PFSK-1 (cell line): ENCODE data around the gene SCNN1B.

Experiments used
- FOXP2 ChIP-seq: optimal IDR thresholded peaks from 2 replicates; pipeline ENCODE3; 2011; ENCODE audit warnings: borderline replicate concordance, control low read depth, inconsistent platforms; ENCODE audit not compliant: insufficient read depth; ENCODE audit errors: extremely low read length, extremely low read depth
- POLR2AphosphoS5 ChIP-seq: IDR thresholded peaks from 2 replicates; pipeline ENCODE4 v1.6.1; 2012; ENCODE audit warnings: low read depth, mild to moderate bottlenecking, control low read depth, low read length, moderate library complexity
- REST ChIP-seq, 2 experiments: IDR thresholded peaks; 2 replicates each; pipeline versions ENCODE4 v1.6.1 to v1.8.0; 2011 to 2012; ENCODE audit warnings: low read depth in 2 of 2, low read length in 2 of 2, control low read depth in 1 of 2, inconsistent platforms in 1 of 2, mild to moderate bottlenecking in 1 of 2, moderate library complexity in 1 of 2; ENCODE audit not compliant: insufficient read depth in 1 of 2
- SIN3A ChIP-seq: IDR thresholded peaks from 2 replicates; pipeline ENCODE4 v1.6.1; 2012; ENCODE audit warnings: mild to moderate bottlenecking, low read length, moderate library complexity, borderline replicate concordance; ENCODE audit not compliant: insufficient read depth
- TAF1 ChIP-seq: IDR thresholded peaks from 2 replicates; pipeline ENCODE4 v1.6.1; 2012; ENCODE audit warnings: low read length, control low read depth, borderline replicate concordance; ENCODE audit not compliant: insufficient read depth

The SCNN1B gene

GRCh38 chr16:23310744-23311143, 8.6 kb downstream of the SCNN1B start:
- TF ChIP-seq POLR2AphosphoS5 (no peak), FOXP2 (no peak), TAF1 (no peak), SIN3A (no peak), REST (IDR thresholded peaks at IDR 0.05; ENCODE audit: insufficient read depth in 1 of 2, low read depth in 2 of 2, low read length in 2 of 2) (no peak)

GRCh38 chr16:23316232-23316631, 14.1 kb downstream of the SCNN1B start:
- no peak for TF ChIP-seq REST (IDR thresholded peaks at IDR 0.05; ENCODE audit: insufficient read depth in 1 of 2, low read depth in 2 of 2, low read length in 2 of 2)
- TF ChIP-seq SIN3A, result no peak
- no peak for TF ChIP-seq FOXP2

GRCh38 chr16:23316634-23317265, 14.6 kb downstream of the SCNN1B start:
- no peak for TF ChIP-seq FOXP2
- no peak for TF ChIP-seq REST (IDR thresholded peaks at IDR 0.05; ENCODE audit: insufficient read depth in 1 of 2, low read depth in 2 of 2, low read length in 2 of 2)
- no peak for TF ChIP-seq TAF1
- no peak for TF ChIP-seq SIN3A
- TF ChIP-seq POLR2AphosphoS5, result no peak

GRCh38 chr16:23317266-23317661, 15.2 kb downstream of the SCNN1B start:
- TF ChIP-seq POLR2AphosphoS5 (no peak), SIN3A (no peak), FOXP2 (no peak), REST (IDR thresholded peaks at IDR 0.05; ENCODE audit: insufficient read depth in 1 of 2, low read depth in 2 of 2, low read length in 2 of 2) (no peak), TAF1 (no peak)

GRCh38 chr16:23317751-23318150, 15.6 kb downstream of the SCNN1B start:
- TF ChIP-seq SIN3A (no peak), REST (IDR thresholded peaks at IDR 0.05; ENCODE audit: insufficient read depth in 1 of 2, low read depth in 2 of 2, low read length in 2 of 2) (no peak), POLR2AphosphoS5 (no peak), TAF1 (no peak), FOXP2 (no peak)
